ENCODE measurements around the gene EZH2. TPM values are rescaled to one million over a fixed set of nuclear protein-coding genes. Genes with fewer than 3 reads are reported as not detected.

The EZH2 gene
- total RNA-seq, 4 donors from 2014 or later: 6.0 to 17.3 (median 7.2) TPM

GRCh38 chr7:148911626-148912025 is 27.5 kb upstream of the EZH2 start:
- DNase-seq: no peak
- no peaks in the 10 kb centered on the region for H3K9me3 ChIP-seq
- in situ Hi-C loops (cut with MboI; ENCODE audit: low pct_ligation_motif_present in 1 of 4, low pct_unique_long_range_greater_than_20kb in 1 of 4, low sequenced_read_pairs in 3 of 4): no loop called here
- H3K4me1 ChIP-seq: no peaks in the 10 kb centered on the region
- WGBS, 2 donors (ENCODE audit: low coverage in 1 of 2): 100% methylated on average over 1 of the region's 1 CpG; no CpG with 5 or more reads in 1 of the 2 donors
- intact Hi-C loops (cut with DNase I; ENCODE audit: low total_unique reads): no loop called here
- no peak for TF ChIP-seq EP300 (IDR thresholded peaks at IDR 0.05; ENCODE audit: low read depth)
- TF ChIP-seq POLR2A (IDR thresholded peaks at IDR 0.05): no peak
- TF ChIP-seq CTCF (IDR thresholded peaks at IDR 0.05): no peak
- TF ChIP-seq POLR2AphosphoS5 (IDR thresholded peaks at IDR 0.05): no peak
- H3K36me3 ChIP-seq: no peaks in the 10 kb centered on the region
- no peak overlapping the region for H3K4me3 ChIP-seq
- H3K27me3 ChIP-seq: peaks cover 7% of the 10 kb centered on the region
- H3K27ac ChIP-seq: no peak overlapping the region

- in situ Hi-C loops (cut with MboI; ENCODE audit: low pct_ligation_motif_present in 1 of 4, low pct_unique_long_range_greater_than_20kb in 1 of 4, low sequenced_read_pairs in 3 of 4) (no loop called here), intact Hi-C loops (cut with DNase I; ENCODE audit: low total_unique reads) (no loop called here)
- 80 to 81% methylated on average over 2 to 5 of the region's 5 CpGs for WGBS, 2 donors (ENCODE audit: low coverage in 1 of 2)
- H3K27ac ChIP-seq: no peak overlapping the region
- TF ChIP-seq POLR2AphosphoS5 (IDR thresholded peaks at IDR 0.05) (no peak), POLR2A (IDR thresholded peaks at IDR 0.05) (no peak), EP300 (IDR thresholded peaks at IDR 0.05; ENCODE audit: low read depth) (no peak), CTCF (IDR thresholded peaks at IDR 0.05) (no peak)
- DNase-seq: no peak
- no peaks in the 10 kb centered on the region for H3K4me1 ChIP-seq
- no peak overlapping the region for H3K4me3 ChIP-seq
- H3K9me3 ChIP-seq: no peaks in the 10 kb centered on the region
- no peaks in the 10 kb centered on the region for H3K36me3 ChIP-seq
- H3K27me3 ChIP-seq: peaks cover 7% of the 10 kb centered on the region
Observed at GRCh38 chr7:148909568-148909967, 25.5 kb upstream of the EZH2 start.

GRCh38 chr7:148906707-148907498 is 22.8 kb upstream of the EZH2 start:
- H3K36me3 ChIP-seq: no peaks in the 10 kb centered on the region
- in situ Hi-C loops (cut with MboI; ENCODE audit: low pct_ligation_motif_present in 1 of 4, low pct_unique_long_range_greater_than_20kb in 1 of 4, low sequenced_read_pairs in 3 of 4) (no loop called here), intact Hi-C loops (cut with DNase I; ENCODE audit: low total_unique reads) (no loop called here)
- H3K4me3 ChIP-seq: no peak overlapping the region
- H3K27ac ChIP-seq: no peak overlapping the region
- TF ChIP-seq POLR2AphosphoS5 (IDR thresholded peaks at IDR 0.05): no peak
- peaks cover 7% of the 10 kb centered on the region for H3K27me3 ChIP-seq
- no peaks in the 10 kb centered on the region for H3K9me3 ChIP-seq
- no peaks in the 10 kb centered on the region for H3K4me1 ChIP-seq
- 86 to 93% methylated on average over 6 to 9 of the region's 9 CpGs for WGBS, 2 donors (ENCODE audit: low coverage in 1 of 2)
- DNase-seq: no peak

- no peak for DNase-seq
- WGBS, 2 donors (ENCODE audit: low coverage in 1 of 2): 36 to 56% methylated on average over 3 to 6 of the region's 6 CpGs
Observed at GRCh38 chr7:148905093-148905666, 21.1 kb upstream of the EZH2 start.

More at GRCh38 chr7:148905093-148905666, 21.1 kb upstream of the EZH2 start:
- Histone ChIP-seq H3K27me3 (peaks cover 7% of the 10 kb centered on the region), H3K4me1 (no peaks in the 10 kb centered on the region), H3K9me3 (no peaks in the 10 kb centered on the region), H3K36me3 (no peaks in the 10 kb centered on the region), H3K27ac (no peak overlapping the region), H3K4me3 (no peak overlapping the region)
- no peak for TF ChIP-seq EP300 (IDR thresholded peaks at IDR 0.05; ENCODE audit: low read depth)
- no peak for TF ChIP-seq POLR2AphosphoS5 (IDR thresholded peaks at IDR 0.05)
- TF ChIP-seq CTCF (IDR thresholded peaks at IDR 0.05): no peak
- TF ChIP-seq POLR2A (IDR thresholded peaks at IDR 0.05): no peak
- in situ Hi-C loops (cut with MboI; ENCODE audit: low pct_ligation_motif_present in 1 of 4, low pct_unique_long_range_greater_than_20kb in 1 of 4, low sequenced_read_pairs in 3 of 4): no loop called here
- intact Hi-C loops (cut with DNase I; ENCODE audit: low total_unique reads): no loop called here

All from transverse colon (tissue), 4 donors.